ENCODE measurements around the gene CERT1. TPM values are rescaled to one million over a fixed set of nuclear protein-coding genes. Genes with fewer than 3 reads are reported as not detected.
A peak's percentile ranks its signal among the peaks of the same experiment; 100 is the strongest.

CERT1 gene
- polyA plus RNA-seq, 3 donors = 16.6 to 50.5 (median 45.9) TPM

- no peak for TF ChIP-seq CTCF (IDR thresholded peaks at IDR 0.05)
- Histone ChIP-seq H3K79me2 (ENCODE audit: insufficient read depth, low read length) (peaks cover 92% of the 10 kb centered on the region), H3K27me3 (ENCODE audit: control insufficient read depth in 2 of 2, insufficient read depth in 2 of 2, low read length in 2 of 2) (no peaks in the 10 kb centered on the region), H3K4me3 (replicated peaks in 1 of 3; ENCODE audit: low read depth in 2 of 3, low read length in 3 of 3) (no peak overlapping the region), H2AFZ (ENCODE audit: insufficient read depth, low read depth, low read length, poor library complexity, severe bottlenecking) (no peak overlapping the region), H4K20me1 (ENCODE audit: insufficient read depth, low read length) (peaks cover 25% of the 10 kb centered on the region), H3K4me2 (replicated peaks; ENCODE audit: extremely low read depth, low read length, poor library complexity, severe bottlenecking) (no peak overlapping the region), H3K9me3 (replicated peaks in 1 of 2; ENCODE audit: control insufficient read depth in 1 of 2, insufficient read depth in 1 of 2, low read length in 2 of 2) (peaks cover 5 to 15% of the 10 kb centered on the region in 2 donors), H3K9ac (ENCODE audit: insufficient read depth, low read length, poor library complexity, severe bottlenecking) (no peak overlapping the region), H3K36me3 (replicated peaks in 1 of 2; ENCODE audit: control insufficient read depth in 1 of 2, insufficient read depth in 2 of 2, low read length in 2 of 2) (peaks cover 5 to 21% of the 10 kb centered on the region in 2 donors), H3K4me1 (ENCODE audit: control insufficient read depth in 1 of 2, insufficient read depth in 2 of 2, low read length in 2 of 2) (peaks cover 33 to 50% of the 10 kb centered on the region in 2 donors), H3K27ac (ENCODE audit: low read depth in 1 of 2, low read length in 2 of 2) (peak overlapping the region in 1 of 2 donors; percentile 37)
- Mint-ChIP-seq H3K36me3 (peaks cover 22 to 37% of the 10 kb centered on the region in 2 donors), H3K27me3 (ENCODE audit: low read depth in 3 of 3) (no peaks in the 10 kb centered on the region), H3K9me3 (peaks cover 14 to 27% (median 18%) of the 10 kb centered on the region in 7 donors), H3K4me1 (peaks cover 60% of the 10 kb centered on the region), H3K27ac (peak overlapping the region in 4 of 7 donors; percentile 40 to 79 (median 66)), H3K4me3 (no peak overlapping the region)
- no peak for DNase-seq
- intact Hi-C loops (cut with micrococcal nuclease) = no loop called here
These were observed 10.6 kb upstream of the CERT1 start for GRCh38 chr5:75522025-75522424.

DNA sequence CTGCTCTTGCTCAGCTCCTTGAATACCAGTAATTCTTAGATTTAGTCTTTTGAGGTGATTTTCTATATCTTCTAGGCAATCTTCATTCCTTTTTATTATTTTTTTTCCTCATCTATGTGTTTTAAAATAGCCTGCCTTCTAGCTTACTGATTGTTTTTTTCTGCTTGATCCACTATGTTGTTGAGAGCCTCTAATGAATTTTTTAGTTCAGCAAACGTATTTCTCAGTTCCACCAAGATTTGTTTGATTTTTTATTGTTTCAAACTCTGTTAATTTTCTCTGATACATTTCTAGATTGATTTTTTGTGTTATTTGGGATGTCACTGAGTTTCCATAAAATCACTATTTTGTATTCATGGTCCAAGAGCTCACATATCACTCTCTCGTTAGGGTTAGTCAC is 9.8 kb upstream of the CERT1 start:
- Histone ChIP-seq H3K9ac (ENCODE audit: insufficient read depth, low read length, poor library complexity, severe bottlenecking) (no peak overlapping the region), H4K20me1 (ENCODE audit: insufficient read depth, low read length) (peaks cover 32% of the 10 kb centered on the region), H3K27ac (ENCODE audit: low read depth in 1 of 2, low read length in 2 of 2) (no peak overlapping the region), H3K9me3 (replicated peaks in 1 of 2; ENCODE audit: control insufficient read depth in 1 of 2, insufficient read depth in 1 of 2, low read length in 2 of 2) (peaks cover 5 to 15% of the 10 kb centered on the region in 2 donors), H3K27me3 (ENCODE audit: control insufficient read depth in 2 of 2, insufficient read depth in 2 of 2, low read length in 2 of 2) (no peaks in the 10 kb centered on the region), H3K4me1 (ENCODE audit: control insufficient read depth in 1 of 2, insufficient read depth in 2 of 2, low read length in 2 of 2) (peaks cover 26 to 42% of the 10 kb centered on the region in 2 donors), H2AFZ (ENCODE audit: insufficient read depth, low read depth, low read length, poor library complexity, severe bottlenecking) (no peak overlapping the region), H3K36me3 (replicated peaks in 1 of 2; ENCODE audit: control insufficient read depth in 1 of 2, insufficient read depth in 2 of 2, low read length in 2 of 2) (peaks cover 5 to 21% of the 10 kb centered on the region in 2 donors), H3K79me2 (ENCODE audit: insufficient read depth, low read length) (peaks cover 94% of the 10 kb centered on the region), H3K4me3 (replicated peaks in 1 of 3; ENCODE audit: low read depth in 2 of 3, low read length in 3 of 3) (no peak overlapping the region), H3K4me2 (replicated peaks; ENCODE audit: extremely low read depth, low read length, poor library complexity, severe bottlenecking) (no peak overlapping the region)
- no peak for TF ChIP-seq CTCF (IDR thresholded peaks at IDR 0.05)
- Mint-ChIP-seq H3K27ac (no peak overlapping the region), H3K4me1 (peaks cover 56% of the 10 kb centered on the region), H3K27me3 (ENCODE audit: low read depth in 3 of 3) (no peaks in the 10 kb centered on the region), H3K9me3 (peaks cover 14 to 27% (median 18%) of the 10 kb centered on the region in 7 donors), H3K36me3 (peaks cover 22 to 37% of the 10 kb centered on the region in 2 donors), H3K4me3 (no peak overlapping the region)
- DNase-seq = no peak
- no CpG with 5 or more reads among the region's 2 CpGs for WGBS (ENCODE audit: insufficient coverage)
- intact Hi-C loops (cut with micrococcal nuclease) = no loop called here
